WTC11 (cell line): Measurements from ENCODE around the gene RPL31. TPM values are rescaled to one million over a fixed set of nuclear protein-coding genes. Genes with fewer than 3 reads are reported as not detected.

Experiments used
- ARID4B ChIP-seq: sonication (generic); formaldehyde crosslinking; IDR thresholded peaks from 2 replicates; pipeline ENCODE4 v1.8.0; 2023; ENCODE audit warnings: missing genetic modification reagents, mild to moderate bottlenecking, borderline replicate concordance
- ATF2 ChIP-seq: sonication (generic); formaldehyde crosslinking; IDR thresholded peaks from 2 replicates; pipeline ENCODE4 v1.8.1; 2022; ENCODE audit warnings: low read depth, missing genetic modification reagents, borderline replicate concordance
- ELF4 ChIP-seq: sonication (generic); formaldehyde crosslinking; IDR thresholded peaks from 2 replicates; pipeline ENCODE4 v1.8.1; 2022; ENCODE audit warnings: low read depth, mild to moderate bottlenecking, moderate library complexity, missing genetic modification reagents
- FOXP4 ChIP-seq: sonication (generic); formaldehyde crosslinking; IDR thresholded peaks from 2 replicates; pipeline ENCODE4 v1.8.0; 2022; ENCODE audit warnings: mild to moderate bottlenecking, missing genetic modification reagents
- NR1H2 ChIP-seq: sonication (generic); formaldehyde crosslinking; IDR thresholded peaks from 2 replicates; pipeline ENCODE4 v1.9.0; 2021; ENCODE audit warnings: mild to moderate bottlenecking, moderate library complexity, missing genetic modification reagents
- RELA ChIP-seq: sonication (generic); formaldehyde crosslinking; IDR thresholded peaks from 2 replicates; pipeline ENCODE4 v1.8.1; 2022; ENCODE audit warnings: missing genetic modification reagents, mild to moderate bottlenecking, borderline replicate concordance
- SMAD3 ChIP-seq: sonication (generic); formaldehyde crosslinking; IDR thresholded peaks from 2 replicates; pipeline ENCODE4 v1.8.0; 2022; ENCODE audit warnings: missing genetic modification reagents, mild to moderate bottlenecking, borderline replicate concordance
- ZBTB43 ChIP-seq: sonication (generic); formaldehyde crosslinking; IDR thresholded peaks from 2 replicates; pipeline ENCODE4 v1.8.1; 2023; ENCODE audit warnings: mild to moderate bottlenecking, missing genetic modification reagents
- ZNF232 ChIP-seq: sonication (generic); formaldehyde crosslinking; IDR thresholded peaks from 2 replicates; pipeline ENCODE4 v1.8.0; 2022; ENCODE audit warnings: mild to moderate bottlenecking, missing genetic modification reagents
- total RNA-seq: library from RNA; stranded (reverse); gene quantifications from 3 replicates; pipeline ENCODE4 v1.2.3, GENCODE V29; 2021
- TF ChIP-seq, protein P1 (sequence below): sonication (generic); formaldehyde crosslinking; IDR thresholded peaks from 2 replicates; pipeline ENCODE4 v1.8.1; 2023; ENCODE audit warnings: mild to moderate bottlenecking, missing genetic modification reagents, moderate library complexity
- TF ChIP-seq, protein P2 (sequence below): fragments of 250-450 bp; sonication (Bioruptor Pico); IDR thresholded peaks from 2 replicates; pipeline ENCODE4 v1.9.0; 2021; ENCODE audit warnings: mild to moderate bottlenecking
- TF ChIP-seq, protein P3 (sequence below): sonication (generic); formaldehyde crosslinking; IDR thresholded peaks from 2 replicates; pipeline ENCODE4 v1.8.1; 2023; ENCODE audit warnings: mild to moderate bottlenecking, missing genetic modification reagents
- TF ChIP-seq, protein P4 (sequence below): sonication (generic); formaldehyde crosslinking; IDR thresholded peaks from 2 replicates; pipeline ENCODE4 v1.8.1; 2022; ENCODE audit warnings: mild to moderate bottlenecking, missing genetic modification reagents, moderate library complexity, borderline replicate concordance

Gene RPL31
- total RNA-seq, 1 experiment from 2014 or later, result 1,590 TPM

DNA sequence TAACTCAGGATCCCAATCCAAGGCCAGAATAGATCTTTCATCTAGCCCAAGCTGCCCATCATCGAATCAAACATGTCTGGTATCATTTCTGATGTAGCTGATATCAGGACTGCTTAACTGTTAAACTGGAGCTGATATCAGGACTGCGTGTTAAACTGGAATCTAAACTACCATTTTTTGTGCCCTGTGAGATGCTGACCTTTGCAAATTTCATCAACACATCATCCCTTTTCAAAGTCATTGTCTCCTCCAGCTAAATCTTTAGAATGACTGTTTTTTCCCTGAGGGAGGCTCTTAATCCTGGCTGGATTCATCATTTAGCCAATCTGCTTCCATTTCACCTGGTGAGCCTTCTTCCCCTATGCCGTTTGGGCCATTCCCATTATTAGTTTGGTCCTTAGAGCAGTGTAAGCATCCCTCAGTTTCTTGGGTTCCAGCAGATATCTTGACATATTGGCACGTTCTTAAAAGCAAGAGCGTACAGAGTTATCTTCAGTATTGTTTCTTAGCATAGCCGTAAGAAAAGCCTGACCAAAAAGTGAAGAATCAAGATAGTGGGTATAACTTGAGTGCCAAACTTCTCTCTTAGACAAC lies 12.3 kb downstream of the RPL31 start (continued):
- TF ChIP-seq, protein P1, sequence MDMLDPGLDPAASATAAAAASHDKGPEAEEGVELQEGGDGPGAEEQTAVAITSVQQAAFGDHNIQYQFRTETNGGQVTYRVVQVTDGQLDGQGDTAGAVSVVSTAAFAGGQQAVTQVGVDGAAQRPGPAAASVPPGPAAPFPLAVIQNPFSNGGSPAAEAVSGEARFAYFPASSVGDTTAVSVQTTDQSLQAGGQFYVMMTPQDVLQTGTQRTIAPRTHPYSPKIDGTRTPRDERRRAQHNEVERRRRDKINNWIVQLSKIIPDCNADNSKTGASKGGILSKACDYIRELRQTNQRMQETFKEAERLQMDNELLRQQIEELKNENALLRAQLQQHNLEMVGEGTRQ (CRISPR knock-in tag), result no peak
- no peak for TF ChIP-seq ZBTB43 (CRISPR knock-in tag)
- TF ChIP-seq, protein P2, sequence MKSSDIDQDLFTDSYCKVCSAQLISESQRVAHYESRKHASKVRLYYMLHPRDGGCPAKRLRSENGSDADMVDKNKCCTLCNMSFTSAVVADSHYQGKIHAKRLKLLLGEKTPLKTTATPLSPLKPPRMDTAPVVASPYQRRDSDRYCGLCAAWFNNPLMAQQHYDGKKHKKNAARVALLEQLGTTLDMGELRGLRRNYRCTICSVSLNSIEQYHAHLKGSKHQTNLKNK, result no peak
- TF ChIP-seq ELF4 (CRISPR knock-in tag), result no peak
- no peak for TF ChIP-seq SMAD3 (CRISPR knock-in tag)
- no peak for TF ChIP-seq ATF2 (CRISPR knock-in tag)
- no peak for TF ChIP-seq ZNF232 (CRISPR knock-in tag)
- no peak for TF ChIP-seq RELA (CRISPR knock-in tag)
- no peak for TF ChIP-seq ARID4B (CRISPR knock-in tag)
- TF ChIP-seq, protein P3, sequence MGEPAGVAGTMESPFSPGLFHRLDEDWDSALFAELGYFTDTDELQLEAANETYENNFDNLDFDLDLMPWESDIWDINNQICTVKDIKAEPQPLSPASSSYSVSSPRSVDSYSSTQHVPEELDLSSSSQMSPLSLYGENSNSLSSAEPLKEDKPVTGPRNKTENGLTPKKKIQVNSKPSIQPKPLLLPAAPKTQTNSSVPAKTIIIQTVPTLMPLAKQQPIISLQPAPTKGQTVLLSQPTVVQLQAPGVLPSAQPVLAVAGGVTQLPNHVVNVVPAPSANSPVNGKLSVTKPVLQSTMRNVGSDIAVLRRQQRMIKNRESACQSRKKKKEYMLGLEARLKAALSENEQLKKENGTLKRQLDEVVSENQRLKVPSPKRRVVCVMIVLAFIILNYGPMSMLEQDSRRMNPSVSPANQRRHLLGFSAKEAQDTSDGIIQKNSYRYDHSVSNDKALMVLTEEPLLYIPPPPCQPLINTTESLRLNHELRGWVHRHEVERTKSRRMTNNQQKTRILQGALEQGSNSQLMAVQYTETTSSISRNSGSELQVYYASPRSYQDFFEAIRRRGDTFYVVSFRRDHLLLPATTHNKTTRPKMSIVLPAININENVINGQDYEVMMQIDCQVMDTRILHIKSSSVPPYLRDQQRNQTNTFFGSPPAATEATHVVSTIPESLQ, result no peak
- TF ChIP-seq FOXP4 (CRISPR knock-in tag), result no peak
- TF ChIP-seq NR1H2, result no peak
- TF ChIP-seq, protein P4, sequence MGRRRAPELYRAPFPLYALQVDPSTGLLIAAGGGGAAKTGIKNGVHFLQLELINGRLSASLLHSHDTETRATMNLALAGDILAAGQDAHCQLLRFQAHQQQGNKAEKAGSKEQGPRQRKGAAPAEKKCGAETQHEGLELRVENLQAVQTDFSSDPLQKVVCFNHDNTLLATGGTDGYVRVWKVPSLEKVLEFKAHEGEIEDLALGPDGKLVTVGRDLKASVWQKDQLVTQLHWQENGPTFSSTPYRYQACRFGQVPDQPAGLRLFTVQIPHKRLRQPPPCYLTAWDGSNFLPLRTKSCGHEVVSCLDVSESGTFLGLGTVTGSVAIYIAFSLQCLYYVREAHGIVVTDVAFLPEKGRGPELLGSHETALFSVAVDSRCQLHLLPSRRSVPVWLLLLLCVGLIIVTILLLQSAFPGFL (CRISPR knock-in tag), result no peak
